Measurements from ENCODE around the gene CDH26. TPM values are rescaled to one million over a fixed set of nuclear protein-coding genes. Genes with fewer than 3 reads are reported as not detected.

CDH26 gene
- total and polyA plus RNA-seq, 2 experiments from 2014 or later: 0.38 to 1.6 TPM

- no peak for DNase-seq (ENCODE audit: low read depth in 1 of 2, low spot score in 1 of 2)
- Histone ChIP-seq H3K27me3 (no peaks in the 10 kb centered on the region), H3K27ac (no peak overlapping the region), H3K4me1 (ENCODE audit: low read depth) (no peaks in the 10 kb centered on the region), H3K4me3 (no peak overlapping the region), H3K36me3 (no peaks in the 10 kb centered on the region), H3K9me3 (ENCODE audit: low read depth) (no peaks in the 10 kb centered on the region)
- no peak for TF ChIP-seq CTCF (IDR thresholded peaks at IDR 0.05; ENCODE audit: low read depth, low read length)
These were observed 27.6 kb downstream of the CDH26 start for GRCh38 chr20:59985864-59986263.

GRCh38 chr20:59987135-59987534, 28.9 kb downstream of the CDH26 start:
- TF ChIP-seq CTCF (IDR thresholded peaks at IDR 0.05; ENCODE audit: low read depth, low read length): no peak
- Histone ChIP-seq H3K36me3 (no peaks in the 10 kb centered on the region), H3K9me3 (ENCODE audit: low read depth) (no peaks in the 10 kb centered on the region), H3K4me1 (ENCODE audit: low read depth) (no peaks in the 10 kb centered on the region), H3K4me3 (no peak overlapping the region), H3K27me3 (no peaks in the 10 kb centered on the region), H3K27ac (no peak overlapping the region)
- DNase-seq (ENCODE audit: low read depth in 1 of 2, low spot score in 1 of 2): no peak

- Histone ChIP-seq H3K4me3 (no peak overlapping the region), H3K4me1 (ENCODE audit: low read depth) (no peaks in the 10 kb centered on the region)
- no peak for TF ChIP-seq CTCF (IDR thresholded peaks at IDR 0.05; ENCODE audit: low read depth, low read length)
These were observed 29.9 kb downstream of the CDH26 start for GRCh38 chr20:59988141-59988540.

GRCh38 chr20:59992526-59993084, 34.4 kb downstream of the CDH26 start:
- H3K36me3 ChIP-seq: no peaks in the 10 kb centered on the region
- H3K27ac ChIP-seq: no peak overlapping the region
- no peak for TF ChIP-seq CTCF (IDR thresholded peaks at IDR 0.05; ENCODE audit: low read depth, low read length)
- H3K4me3 ChIP-seq: no peak overlapping the region
- H3K4me1 ChIP-seq (ENCODE audit: low read depth): no peaks in the 10 kb centered on the region
- no peaks in the 10 kb centered on the region for H3K27me3 ChIP-seq
- no peak for DNase-seq (ENCODE audit: low read depth in 1 of 2, low spot score in 1 of 2)
- no peaks in the 10 kb centered on the region for H3K9me3 ChIP-seq (ENCODE audit: low read depth)

More at GRCh38 chr20:59988141-59988540, 29.9 kb downstream of the CDH26 start:
- Histone ChIP-seq H3K9me3 (ENCODE audit: low read depth) (no peaks in the 10 kb centered on the region), H3K36me3 (no peaks in the 10 kb centered on the region), H3K27me3 (no peaks in the 10 kb centered on the region), H3K27ac (no peak overlapping the region)
- no peak for DNase-seq (ENCODE audit: low read depth in 1 of 2, low spot score in 1 of 2)

GRCh38 chr20:59993736-59994430, 35.7 kb downstream of the CDH26 start:
- H3K27me3 ChIP-seq: no peaks in the 10 kb centered on the region
- no peak for DNase-seq (ENCODE audit: low read depth in 1 of 2, low spot score in 1 of 2)
- no peak for TF ChIP-seq CTCF (IDR thresholded peaks at IDR 0.05; ENCODE audit: low read depth, low read length)
- no peak overlapping the region for H3K4me3 ChIP-seq
- no peaks in the 10 kb centered on the region for H3K36me3 ChIP-seq
- H3K9me3 ChIP-seq (ENCODE audit: low read depth): no peaks in the 10 kb centered on the region
- no peaks in the 10 kb centered on the region for H3K4me1 ChIP-seq (ENCODE audit: low read depth)
- H3K27ac ChIP-seq: no peak overlapping the region
